NCI-H2029 treated with DMSO at 0.1 percent for 48 hours (cell line): ENCODE data around the gene MAP2K5.

Experiments
- DNase-seq: peaks from one replicate; lab custom pipeline; 2025; lab: John Stamatoyannopoulos, UW

The MAP2K5 gene

DNA sequence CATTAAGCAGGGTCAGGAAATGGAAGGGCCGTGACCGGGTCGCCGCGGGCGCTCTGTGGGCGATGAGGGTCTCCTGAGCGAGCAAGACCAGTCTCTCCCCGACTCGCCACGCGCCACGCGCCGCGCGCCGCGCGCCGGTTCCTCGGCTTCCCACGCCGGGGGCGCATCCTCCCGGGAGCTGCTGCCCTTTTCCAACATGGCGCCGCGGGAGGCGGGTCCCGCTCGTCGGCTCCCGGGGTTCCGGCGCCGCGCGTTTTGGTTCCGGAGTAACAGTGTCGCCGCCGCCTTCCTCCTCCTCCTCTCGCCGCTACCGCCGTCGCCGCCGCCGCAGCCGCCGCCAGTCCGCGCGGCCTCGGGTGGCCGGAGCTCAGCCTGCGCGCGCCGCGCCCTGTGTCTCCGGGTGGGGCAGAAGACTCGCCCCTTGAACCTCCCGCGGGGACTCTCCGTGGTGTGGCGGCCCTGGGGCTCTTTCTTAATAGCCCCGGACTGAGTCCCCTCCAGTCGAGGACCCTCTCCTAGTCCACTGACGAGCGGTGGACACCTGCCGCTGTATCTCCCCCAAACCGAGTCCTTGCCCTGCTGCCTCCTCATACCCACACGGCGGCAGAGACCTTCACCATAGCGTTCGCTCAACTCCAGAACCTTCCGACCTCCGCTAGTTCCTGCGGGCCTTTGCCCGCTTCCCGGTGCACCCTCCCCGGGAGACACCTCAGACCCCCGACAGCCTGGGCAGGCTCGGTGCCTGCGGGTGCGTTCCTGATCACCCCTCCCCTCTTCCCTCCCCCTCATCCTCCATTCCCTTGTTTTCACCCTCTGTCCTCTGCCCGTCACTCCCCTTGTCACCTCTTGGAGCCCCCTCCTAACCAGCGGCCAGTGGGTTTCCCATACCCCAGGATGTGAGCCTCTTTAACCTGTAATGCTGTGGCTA lies at the start of gene MAP2K5:
Gene MAP2K5 (plus strand): TSS at position 284 of the 928 bp plus-strand sequence. CDS start 633 bp downstream, at position 917.
- DNase-seq: no peak

DNA sequence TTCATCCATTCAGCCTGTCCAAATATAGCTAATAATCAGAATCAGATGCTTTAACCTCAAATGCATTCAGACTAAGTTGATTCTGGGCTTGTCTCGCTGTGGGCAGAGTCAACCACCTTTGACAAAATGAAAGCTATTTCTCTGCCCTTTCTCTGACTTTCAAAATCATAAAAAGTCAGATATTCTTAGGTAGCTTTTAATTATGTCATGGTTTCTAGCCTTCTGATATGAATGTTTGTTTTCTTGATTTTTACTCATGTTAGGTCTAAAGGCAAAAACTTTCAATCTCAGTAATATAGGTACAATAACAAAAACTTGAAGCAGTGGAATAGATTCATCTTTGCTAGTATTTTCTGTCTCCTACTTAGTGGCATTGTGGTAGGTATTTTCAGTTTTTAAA lies 46.9 kb upstream of the MAP2K5 start:
- no peak for DNase-seq

DNA sequence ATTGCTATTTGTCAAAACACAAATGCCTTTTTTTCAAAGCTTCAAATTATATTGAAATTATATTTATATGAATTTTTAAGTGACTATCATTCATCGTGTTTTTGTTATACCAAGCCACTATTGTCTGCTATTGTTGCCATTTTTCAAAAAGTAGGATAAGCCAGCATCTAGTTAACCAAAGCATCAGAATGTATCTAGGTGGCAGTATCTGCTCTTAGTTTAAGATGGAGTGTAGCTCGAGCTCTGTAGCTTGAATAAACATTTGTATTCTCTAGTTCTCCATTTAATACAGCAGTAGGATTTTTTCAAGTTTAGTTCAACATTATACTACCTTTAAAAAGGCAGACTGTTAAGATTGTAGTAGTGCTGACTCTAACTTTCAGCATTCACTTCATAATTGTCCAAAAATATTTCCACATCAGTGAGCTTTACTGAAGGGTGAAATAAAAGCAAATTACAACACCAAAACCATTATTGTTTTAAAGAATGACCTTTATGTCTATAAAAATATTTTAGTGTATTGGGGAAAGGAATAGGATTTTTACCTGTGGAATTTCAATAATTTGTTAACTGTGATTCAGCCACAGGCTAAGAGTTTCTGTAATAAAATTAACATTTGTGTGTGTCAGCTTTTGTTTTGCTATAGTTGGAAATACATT lies 41.2 kb upstream of the MAP2K5 start:
- DNase-seq: no peak

GRCh38 chr15:67501836-67502461 lies 40.6 kb upstream of the MAP2K5 start:
- peak; percentile 19 for DNase-seq

DNA sequence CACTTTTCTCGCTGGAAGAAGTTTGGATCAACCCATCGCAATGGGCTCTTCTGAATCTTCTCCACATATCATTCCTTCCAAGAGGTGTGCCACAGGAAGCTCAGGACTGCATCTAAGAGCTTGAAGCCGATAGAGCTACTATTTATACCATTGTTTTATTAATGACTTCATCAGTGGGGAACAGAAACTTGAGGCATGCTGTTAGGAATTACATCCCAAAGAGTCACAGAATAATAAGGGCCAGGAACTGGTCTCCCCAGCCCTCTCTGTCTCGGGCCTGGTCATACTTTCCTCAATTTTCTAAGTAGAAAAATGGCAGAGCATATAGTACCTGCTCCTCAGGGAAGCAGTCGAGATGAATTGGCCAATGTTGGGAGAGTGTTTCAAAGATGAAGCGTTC lies 38.4 kb upstream of the MAP2K5 start:
- DNase-seq: no peak

DNA sequence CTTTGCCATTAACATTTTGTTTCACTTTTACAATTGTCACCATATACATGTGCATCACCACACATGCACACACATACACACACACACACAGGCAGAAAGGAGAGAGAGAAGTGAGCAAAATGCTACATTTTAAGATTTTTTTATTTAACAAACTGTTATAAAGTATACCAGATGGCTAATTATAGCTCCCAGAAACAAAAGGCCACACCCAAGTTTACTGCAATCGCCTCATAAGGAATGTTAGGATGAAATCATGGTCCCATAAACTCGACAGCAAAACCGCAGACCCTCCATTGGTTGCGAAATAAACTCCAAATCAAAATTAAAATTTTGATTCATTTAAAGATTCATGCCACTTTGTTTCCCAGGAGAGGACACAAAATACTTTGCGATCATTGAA lies 37.7 kb upstream of the MAP2K5 start:
- no peak for DNase-seq

DNA sequence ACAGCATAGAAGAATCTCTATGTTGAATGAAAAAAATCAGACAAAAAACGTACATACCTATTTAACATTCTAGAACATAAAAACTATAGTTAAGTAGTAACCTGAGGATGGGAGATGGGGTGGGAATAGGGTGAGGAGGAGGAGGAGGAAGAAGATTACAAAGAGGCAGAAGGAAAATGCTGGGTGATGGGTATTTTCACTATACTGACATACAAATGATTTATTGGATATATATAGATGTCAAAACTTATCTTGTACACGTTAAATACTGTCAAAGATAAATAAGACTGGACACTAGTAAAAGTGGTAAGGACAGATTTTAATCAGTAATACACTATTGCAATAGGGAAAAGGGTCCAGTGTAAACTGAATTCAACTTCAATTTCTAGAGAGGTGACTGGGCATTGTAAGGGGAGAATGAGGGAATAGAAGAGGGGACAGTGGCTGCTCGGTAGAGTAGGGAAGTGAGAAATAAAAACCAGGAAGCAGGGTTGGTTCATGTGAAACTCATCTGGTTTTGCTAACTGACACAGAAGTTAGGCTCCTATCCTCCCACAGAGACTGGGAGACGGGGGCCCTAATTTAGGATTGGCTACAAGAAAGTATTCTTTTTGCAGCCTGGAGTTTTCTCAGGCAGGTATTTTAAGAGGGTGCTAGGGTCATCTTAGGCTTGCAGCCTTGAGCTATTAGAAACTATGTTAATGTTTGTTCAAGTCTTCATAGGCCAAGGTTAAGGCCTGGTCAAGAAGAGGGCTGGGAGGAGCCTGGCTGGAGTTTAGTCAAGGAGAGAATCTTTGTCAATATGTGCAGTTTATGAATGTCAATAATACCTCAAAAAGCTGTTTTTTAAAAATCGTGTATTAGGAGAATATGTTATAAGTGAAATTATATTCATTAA lies 36.6 kb upstream of the MAP2K5 start:
- DNase-seq: no peak

DNA sequence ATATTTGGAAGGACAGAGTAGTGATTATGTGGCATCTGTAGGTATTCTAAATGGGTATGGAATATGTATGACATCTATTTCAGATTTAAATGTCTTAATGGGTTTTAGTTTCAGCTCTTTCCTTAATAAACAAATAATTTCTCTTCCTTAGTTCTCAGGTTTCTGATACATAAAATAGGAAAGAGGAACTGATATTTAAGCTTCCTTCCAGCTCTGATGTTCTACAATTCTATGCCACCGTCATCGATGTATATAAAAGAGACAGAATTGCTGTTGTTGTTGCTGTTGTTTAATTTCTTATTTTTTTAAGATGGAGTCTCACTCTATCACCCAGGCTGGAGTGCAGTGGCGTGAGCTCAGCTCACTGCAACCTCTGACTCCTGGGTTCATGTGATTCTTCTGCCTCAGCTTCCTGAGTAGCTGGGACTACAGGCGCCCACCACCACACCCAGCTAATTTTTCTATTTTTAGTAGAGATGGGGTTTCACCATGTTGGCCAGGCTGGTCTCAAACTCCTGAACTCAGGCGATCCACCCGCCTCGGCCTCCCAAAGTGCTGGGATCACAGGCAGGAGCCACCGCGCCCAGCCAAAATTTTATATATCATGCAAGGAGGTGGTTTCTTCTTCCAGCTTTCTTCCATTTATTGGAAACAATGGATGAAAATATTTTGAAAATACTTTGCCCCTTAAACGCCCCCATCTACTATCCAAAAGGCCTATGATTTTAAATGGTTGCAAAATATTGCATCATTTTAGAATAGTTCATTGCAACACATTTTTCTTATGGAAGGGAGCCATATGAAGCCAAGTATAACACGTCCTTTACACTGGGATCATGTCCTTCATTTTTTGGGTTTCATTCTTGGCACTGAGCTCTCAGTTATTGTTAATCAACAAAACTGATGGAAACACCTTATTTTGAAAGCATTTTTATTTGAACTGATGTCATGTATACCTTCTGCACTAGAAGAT lies 35.4 kb upstream of the MAP2K5 start:
- no peak for DNase-seq

- DNase-seq: no peak
Measured at GRCh38 chr15:67508407-67508806, 34.1 kb upstream of the MAP2K5 start.

DNA sequence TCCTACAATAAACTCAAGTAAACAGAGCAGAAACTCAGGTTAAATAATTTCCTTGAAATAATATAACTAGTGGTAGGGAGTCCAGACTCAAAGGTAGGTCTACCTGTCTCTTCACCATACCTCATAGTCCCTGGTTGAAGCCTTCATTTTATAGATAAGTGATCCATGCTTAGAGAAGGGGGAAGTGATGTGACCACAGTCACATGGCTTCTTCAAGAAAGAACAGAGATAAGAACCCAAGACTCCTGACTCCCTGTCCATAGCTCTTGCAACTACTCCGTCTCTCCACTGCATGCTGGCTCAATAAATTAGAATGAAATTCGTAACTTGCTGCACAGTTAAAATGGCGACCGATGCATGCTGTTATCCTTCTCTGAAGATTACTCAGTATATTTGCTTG lies 32.6 kb upstream of the MAP2K5 start:
- no peak for DNase-seq

GRCh38 chr15:67510597-67511190 lies 31.8 kb upstream of the MAP2K5 start:
- no peak for DNase-seq

DNA sequence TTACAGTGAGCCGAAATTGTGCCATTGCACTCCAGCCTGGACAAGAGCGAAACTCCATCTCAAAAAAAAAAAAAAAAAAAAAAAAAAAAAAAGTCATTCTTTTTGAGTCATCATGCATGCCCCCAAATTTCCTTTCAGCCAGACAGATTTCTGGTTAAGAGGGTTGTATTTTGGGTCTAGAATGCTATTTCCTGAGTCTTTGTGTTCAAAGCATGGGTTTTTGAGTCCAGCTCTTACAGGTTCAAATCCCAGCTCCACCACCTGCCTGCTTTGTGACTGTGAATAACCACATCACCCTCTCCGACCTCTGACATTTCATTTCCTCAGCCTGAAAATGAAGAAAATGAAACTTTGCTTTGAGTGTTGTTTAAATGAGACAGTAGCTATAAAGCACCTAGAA lies 30.9 kb upstream of the MAP2K5 start:
- no peak for DNase-seq

- no peak for DNase-seq
Measured at GRCh38 chr15:67512140-67512539, 30.4 kb upstream of the MAP2K5 start.

GRCh38 chr15:67512933-67513714 lies 29.4 kb upstream of the MAP2K5 start:
- DNase-seq: no peak

DNA sequence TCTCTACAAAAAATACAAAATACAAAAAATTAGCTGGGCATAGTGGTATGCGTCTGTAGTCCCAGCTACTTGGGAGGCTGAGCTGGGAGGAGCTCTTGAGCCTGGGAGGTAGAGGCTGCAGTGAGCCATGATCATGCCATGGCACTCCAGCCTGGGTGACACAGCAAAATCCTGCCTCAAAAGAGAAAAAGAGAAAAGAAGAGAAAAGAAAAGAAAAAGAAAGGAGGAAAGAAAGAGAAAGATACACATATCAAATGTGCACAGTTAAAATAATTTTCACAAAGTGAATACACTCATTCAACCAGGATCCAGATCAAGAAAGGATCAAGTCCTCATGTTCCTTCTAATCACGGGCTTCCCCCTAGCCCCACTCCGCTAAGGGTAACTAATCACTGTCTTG lies 27.4 kb upstream of the MAP2K5 start:
- no peak for DNase-seq

GRCh38 chr15:67515557-67515956 lies 26.9 kb upstream of the MAP2K5 start:
- no peak for DNase-seq

DNA sequence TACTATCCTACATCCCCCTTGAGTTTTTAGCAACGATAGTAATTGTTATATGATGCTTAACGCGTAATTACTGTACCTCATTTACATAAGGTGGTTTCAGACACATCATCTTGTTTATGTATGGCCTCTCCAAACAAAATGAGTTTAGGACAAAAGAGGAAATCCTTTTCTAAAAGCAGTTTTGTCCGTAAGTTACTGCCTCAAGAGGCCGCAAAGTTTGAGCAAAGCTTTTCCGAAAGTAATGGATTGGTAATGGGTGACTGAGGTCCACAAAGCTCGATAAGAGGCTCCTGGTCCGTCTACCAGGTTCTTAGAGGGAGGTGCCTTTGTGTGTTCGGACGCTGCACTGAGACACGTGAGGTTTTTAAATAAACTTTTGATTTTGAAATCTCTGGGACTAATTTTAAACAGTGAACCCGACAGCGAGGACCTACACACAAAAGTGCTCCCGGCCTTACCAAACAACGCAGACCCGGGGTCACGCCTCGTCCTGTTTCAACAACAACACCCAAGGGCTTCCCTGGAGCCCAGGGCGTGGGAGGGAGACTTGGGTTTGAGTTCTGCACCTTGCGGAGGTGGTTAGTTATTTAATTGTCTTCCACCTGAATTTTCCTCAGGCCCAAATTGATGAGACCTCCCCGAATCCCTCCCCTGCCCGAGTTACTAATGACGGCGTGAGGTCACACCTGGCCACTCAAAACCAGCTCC lies 22.0 kb upstream of the MAP2K5 start:
- DNase-seq: peak; percentile 25

GRCh38 chr15:67521029-67521782 lies 21.3 kb upstream of the MAP2K5 start, which contains the start of gene C15orf61:
TSS of gene C15orf61 (plus strand) at chr15:67521131. CDS start at chr15:67521249, 118 bp downstream.
- no peak for DNase-seq
